HL-60 (cell line): Measurements from ENCODE around the gene EFNA5.

Source experiments
- CTCF ChIP-seq: IDR thresholded peaks from one replicate; pipeline ENCODE4 v1.5.1; 2011; ENCODE audit warnings: low read length, control low read depth, inconsistent platforms; ENCODE audit not compliant: insufficient read depth
- POLR2AphosphoS5 ChIP-seq: IDR thresholded peaks from 2 replicates; pipeline ENCODE4 v1.6.1; 2012; ENCODE audit warnings: low read depth
- REST ChIP-seq: IDR thresholded peaks from 2 replicates; pipeline ENCODE4 v1.6.1; 2012; ENCODE audit warnings: low read depth; ENCODE audit not compliant: insufficient replicate concordance

GRCh38 chr5:107563959-107564544 is 106.7 kb downstream of the EFNA5 start:
- TF ChIP-seq CTCF (no peak), REST (no peak), POLR2AphosphoS5 (no peak)
